SIG-M5 treated with dmso at 0.1 percent for 504 hours (cell line): Measurements from ENCODE around the gene PIK3R4.

Experiments used
- DNase-seq: peaks from one replicate; lab custom pipeline; 2025; ENCODE audit not compliant: unreplicated experiment; lab: John Stamatoyannopoulos, UW

The PIK3R4 gene

GRCh38 chr3:130644628-130645253 is 101.9 kb downstream of the PIK3R4 start:
- DNase-seq, result no peak

DNA sequence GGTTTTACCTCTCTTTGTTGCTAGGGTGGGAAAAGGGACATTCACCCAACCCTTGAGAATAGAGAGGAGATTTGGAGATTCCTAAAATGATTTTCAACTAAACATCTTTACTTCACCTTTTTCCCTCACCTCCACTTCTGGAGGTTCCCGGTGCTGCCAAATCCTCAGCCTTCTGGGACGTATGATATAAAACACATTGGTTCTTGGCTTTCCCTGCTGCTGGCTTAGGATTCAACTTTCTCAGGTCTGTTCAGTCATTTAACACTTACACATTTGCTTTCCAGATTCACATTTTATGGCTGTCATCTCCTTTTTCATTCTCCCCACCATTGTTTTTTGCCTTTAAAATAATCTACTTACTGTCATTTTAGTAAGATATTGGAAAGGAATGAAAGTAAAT is 106.6 kb downstream of the PIK3R4 start:
- DNase-seq, result no peak

GRCh38 chr3:130636480-130637234 is 110.0 kb downstream of the PIK3R4 start:
- DNase-seq, result no peak

- no peak for DNase-seq
Observed at GRCh38 chr3:130635978-130636377, 110.7 kb downstream of the PIK3R4 start.

- no peak for DNase-seq
Observed at GRCh38 chr3:130635285-130635684, 111.3 kb downstream of the PIK3R4 start.
